PFSK-1 (cell line): ENCODE measurements around the gene VGLL4.

ENCODE experiments used
- FOXP2 ChIP-seq: optimal IDR thresholded peaks from 2 replicates; pipeline ENCODE3; 2011; ENCODE audit warnings: borderline replicate concordance, control low read depth, inconsistent platforms; ENCODE audit not compliant: insufficient read depth; ENCODE audit errors: extremely low read length, extremely low read depth
- POLR2AphosphoS5 ChIP-seq: IDR thresholded peaks from 2 replicates; pipeline ENCODE4 v1.6.1; 2012; ENCODE audit warnings: low read depth, mild to moderate bottlenecking, control low read depth, low read length, moderate library complexity
- SIN3A ChIP-seq: IDR thresholded peaks from 2 replicates; pipeline ENCODE4 v1.6.1; 2012; ENCODE audit warnings: mild to moderate bottlenecking, low read length, moderate library complexity, borderline replicate concordance; ENCODE audit not compliant: insufficient read depth
- TAF1 ChIP-seq: IDR thresholded peaks from 2 replicates; pipeline ENCODE4 v1.6.1; 2012; ENCODE audit warnings: low read length, control low read depth, borderline replicate concordance; ENCODE audit not compliant: insufficient read depth
- TF ChIP-seq, protein P1 (sequence below), 2 experiments: IDR thresholded peaks; 2 replicates each; pipeline versions ENCODE4 v1.6.1 to v1.8.0; 2011 to 2012; ENCODE audit warnings: low read depth in 2 of 2, low read length in 2 of 2, control low read depth in 1 of 2, inconsistent platforms in 1 of 2, mild to moderate bottlenecking in 1 of 2, moderate library complexity in 1 of 2; ENCODE audit not compliant: insufficient read depth in 1 of 2

VGLL4 gene

DNA sequence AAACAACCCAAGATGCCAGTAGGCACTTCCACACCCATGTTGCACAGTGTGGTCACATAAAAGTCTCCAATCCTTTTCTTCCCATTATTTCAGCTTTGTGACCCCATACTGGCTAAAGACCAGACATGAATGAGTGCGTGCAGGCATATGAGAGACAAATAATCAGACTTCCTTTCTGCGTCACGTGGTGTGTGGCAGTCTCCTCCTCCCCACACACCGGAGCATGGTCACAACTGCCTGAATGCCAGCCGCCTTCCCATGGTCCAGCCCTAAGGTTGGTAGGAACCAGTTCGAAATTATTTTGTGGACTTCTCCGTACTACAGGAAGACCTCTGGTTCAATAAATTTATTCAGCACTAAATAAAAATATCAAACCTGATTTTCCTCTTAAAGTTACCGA is 65.5 kb downstream of the VGLL4 start:
- TF ChIP-seq, protein P1, sequence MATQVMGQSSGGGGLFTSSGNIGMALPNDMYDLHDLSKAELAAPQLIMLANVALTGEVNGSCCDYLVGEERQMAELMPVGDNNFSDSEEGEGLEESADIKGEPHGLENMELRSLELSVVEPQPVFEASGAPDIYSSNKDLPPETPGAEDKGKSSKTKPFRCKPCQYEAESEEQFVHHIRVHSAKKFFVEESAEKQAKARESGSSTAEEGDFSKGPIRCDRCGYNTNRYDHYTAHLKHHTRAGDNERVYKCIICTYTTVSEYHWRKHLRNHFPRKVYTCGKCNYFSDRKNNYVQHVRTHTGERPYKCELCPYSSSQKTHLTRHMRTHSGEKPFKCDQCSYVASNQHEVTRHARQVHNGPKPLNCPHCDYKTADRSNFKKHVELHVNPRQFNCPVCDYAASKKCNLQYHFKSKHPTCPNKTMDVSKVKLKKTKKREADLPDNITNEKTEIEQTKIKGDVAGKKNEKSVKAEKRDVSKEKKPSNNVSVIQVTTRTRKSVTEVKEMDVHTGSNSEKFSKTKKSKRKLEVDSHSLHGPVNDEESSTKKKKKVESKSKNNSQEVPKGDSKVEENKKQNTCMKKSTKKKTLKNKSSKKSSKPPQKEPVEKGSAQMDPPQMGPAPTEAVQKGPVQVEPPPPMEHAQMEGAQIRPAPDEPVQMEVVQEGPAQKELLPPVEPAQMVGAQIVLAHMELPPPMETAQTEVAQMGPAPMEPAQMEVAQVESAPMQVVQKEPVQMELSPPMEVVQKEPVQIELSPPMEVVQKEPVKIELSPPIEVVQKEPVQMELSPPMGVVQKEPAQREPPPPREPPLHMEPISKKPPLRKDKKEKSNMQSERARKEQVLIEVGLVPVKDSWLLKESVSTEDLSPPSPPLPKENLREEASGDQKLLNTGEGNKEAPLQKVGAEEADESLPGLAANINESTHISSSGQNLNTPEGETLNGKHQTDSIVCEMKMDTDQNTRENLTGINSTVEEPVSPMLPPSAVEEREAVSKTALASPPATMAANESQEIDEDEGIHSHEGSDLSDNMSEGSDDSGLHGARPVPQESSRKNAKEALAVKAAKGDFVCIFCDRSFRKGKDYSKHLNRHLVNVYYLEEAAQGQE (IDR thresholded peaks at IDR 0.05; ENCODE audit: insufficient read depth in 1 of 2, low read depth in 2 of 2, low read length in 2 of 2) = no peak
- TF ChIP-seq POLR2AphosphoS5 = no peak
- TF ChIP-seq SIN3A = no peak
- TF ChIP-seq TAF1 = no peak
- no peak for TF ChIP-seq FOXP2

DNA sequence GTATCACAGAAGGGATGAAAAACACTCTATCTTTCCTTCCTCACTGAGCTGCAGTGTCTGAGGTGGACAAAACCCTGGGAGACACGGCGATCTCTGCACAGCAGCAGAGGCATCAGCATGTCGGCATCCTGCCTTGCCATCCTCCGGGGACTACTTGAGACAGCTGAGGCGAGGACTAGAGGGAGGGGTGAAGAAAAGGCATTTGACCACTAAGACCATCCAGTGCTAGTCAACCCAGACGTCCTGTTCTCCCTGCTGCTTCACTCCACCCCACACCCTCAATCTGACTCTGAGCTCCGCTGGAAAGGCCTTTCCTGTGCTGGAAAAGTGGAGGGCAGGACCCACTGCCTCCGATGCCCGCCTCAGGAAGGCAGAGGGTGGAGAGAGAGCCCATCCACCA is 67.3 kb downstream of the VGLL4 start:
- no peak for TF ChIP-seq FOXP2
- TF ChIP-seq, protein P1 (IDR thresholded peaks at IDR 0.05; ENCODE audit: insufficient read depth in 1 of 2, low read depth in 2 of 2, low read length in 2 of 2) = no peak
- no peak for TF ChIP-seq TAF1
- TF ChIP-seq SIN3A = no peak
- no peak for TF ChIP-seq POLR2AphosphoS5

DNA sequence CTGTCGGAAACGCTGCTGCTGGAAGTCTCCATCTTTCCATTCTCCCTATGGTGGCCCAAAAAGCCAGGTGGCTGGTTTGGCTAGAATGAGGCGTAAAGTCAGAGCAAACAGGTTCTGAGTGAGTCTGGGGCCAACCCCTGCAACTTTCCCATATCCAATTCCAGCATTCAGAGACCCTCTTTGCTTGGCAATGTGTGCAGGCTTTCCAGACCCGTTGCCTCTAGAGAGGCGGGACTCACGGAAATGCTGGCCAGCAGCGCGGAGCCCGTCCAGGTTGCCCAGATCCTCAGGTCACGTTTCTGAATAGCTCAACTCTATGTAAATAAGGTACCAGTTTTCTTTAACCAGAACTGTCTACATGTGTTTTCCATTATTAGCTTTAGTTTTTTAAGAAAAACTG is 68.0 kb downstream of the VGLL4 start:
- TF ChIP-seq, protein P1 (IDR thresholded peaks at IDR 0.05; ENCODE audit: insufficient read depth in 1 of 2, low read depth in 2 of 2, low read length in 2 of 2) = no peak
- TF ChIP-seq FOXP2 = no peak

DNA sequence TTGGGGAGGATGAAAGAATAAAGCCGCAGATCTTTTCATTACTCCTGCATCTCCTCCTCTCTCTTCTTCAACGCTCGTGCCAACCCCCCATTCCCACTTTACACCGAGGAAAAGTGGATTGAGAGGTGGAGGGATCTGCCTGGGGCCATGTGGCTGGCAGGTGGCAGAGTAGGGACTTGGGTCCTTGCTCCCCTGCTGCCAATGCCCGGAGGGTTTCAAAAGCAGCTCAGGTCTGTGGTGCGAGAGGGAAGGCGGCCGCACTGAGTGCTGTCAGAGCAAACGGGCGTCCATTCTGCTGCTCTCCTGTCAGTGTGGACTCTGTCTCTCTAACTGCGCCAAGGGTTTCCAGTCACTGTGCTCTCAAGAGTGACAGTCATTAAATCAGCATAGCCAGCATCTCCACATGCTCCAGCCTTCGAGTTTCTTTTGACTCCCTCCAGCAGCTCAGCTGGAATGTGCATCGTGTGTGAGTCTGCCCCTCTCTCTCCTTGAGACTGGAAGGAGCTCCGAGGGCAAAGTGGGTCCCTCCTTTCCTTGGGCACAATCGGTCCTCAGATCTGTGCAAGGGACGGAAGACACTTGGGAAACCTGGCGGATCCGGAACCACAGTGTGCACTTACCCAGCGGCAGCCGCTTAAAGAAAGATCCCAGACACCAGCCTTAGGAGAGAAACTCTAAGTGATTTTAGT is 68.6 kb downstream of the VGLL4 start:
- TF ChIP-seq SIN3A (no peak), POLR2AphosphoS5 (no peak), FOXP2 (no peak), TAF1 (no peak)
- TF ChIP-seq, protein P1 (IDR thresholded peaks at IDR 0.05; ENCODE audit: insufficient read depth in 1 of 2, low read depth in 2 of 2, low read length in 2 of 2) = no peak

DNA sequence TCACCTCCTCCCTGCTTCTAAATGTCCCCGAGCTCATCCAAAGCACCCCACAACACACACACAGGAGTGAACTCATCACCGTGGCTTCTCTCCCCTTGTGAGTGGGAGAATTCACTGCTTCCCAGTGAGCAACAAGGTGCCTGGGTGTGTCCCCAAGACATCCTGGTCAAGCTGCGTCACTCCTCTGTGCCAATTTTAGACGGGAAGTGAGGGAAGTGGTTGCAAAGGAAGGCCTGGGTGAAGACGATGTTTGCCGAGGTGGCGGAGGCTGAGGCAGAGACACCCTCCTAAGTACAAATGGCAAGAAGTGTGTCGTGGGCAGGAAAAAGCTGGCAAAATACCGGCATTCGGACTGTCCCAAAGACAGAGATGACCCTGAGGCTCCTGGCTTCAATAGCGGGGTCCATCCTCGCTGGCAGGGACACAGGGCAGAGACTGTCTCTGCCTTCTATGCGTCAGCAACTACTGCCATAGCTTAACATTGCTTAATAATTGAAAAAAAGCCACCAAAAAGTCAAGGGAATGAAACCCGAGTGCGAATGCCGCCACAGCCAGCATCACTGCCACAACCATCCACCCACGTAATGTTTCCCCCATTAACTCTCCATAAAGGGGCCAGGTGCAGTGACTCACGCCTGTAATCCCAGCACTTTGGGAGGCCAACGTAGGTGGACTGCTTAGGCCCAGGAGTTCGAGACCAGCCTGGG is 72.8 kb downstream of the VGLL4 start:
- TF ChIP-seq, protein P1 (IDR thresholded peaks at IDR 0.05; ENCODE audit: insufficient read depth in 1 of 2, low read depth in 2 of 2, low read length in 2 of 2) = no peak
- TF ChIP-seq TAF1 (no peak), POLR2AphosphoS5 (no peak), SIN3A (no peak), FOXP2 (no peak)
